H1 (cell line): Measurements from ENCODE around the gene PSMD5. TPM values are rescaled to one million over a fixed set of nuclear protein-coding genes. Genes with fewer than 3 reads are reported as not detected.

Experiments
- CTCF ChIA-PET: fragments of 300-600 bp; sonication (Branson Sonifier 250); formaldehyde crosslinking; loops from one replicate; lab custom pipeline; 2021; ENCODE audit not compliant: partially characterized antibody; lab: Charles Lee
- POLR2A ChIA-PET: fragments of 300-600 bp; sonication (Branson Sonifier 250); formaldehyde crosslinking; loops from one replicate; lab custom pipeline; 2021; ENCODE audit warnings: inconsistent platforms; ENCODE audit not compliant: partially characterized antibody; lab: Charles Lee
- DNase-seq, 2 experiments: peaks; one replicate each; pipeline versions ENCODE4 v3.0.0 to v3.0.0-alpha.2; 2010 to 2022; ENCODE audit warnings: low spot score in 2 of 2, low read depth in 1 of 2, mixed read lengths in 1 of 2
- FAIRE-seq: peaks from 2 replicates; lab custom pipeline; 2011; peaks lifted over from hg19 to GRCh38; lab: Jason Lieb, UNC
- H2AFZ ChIP-seq: 2 replicates; pipeline ENCODE4 v1.8.1; 2012; ENCODE audit warnings: low read length, inconsistent platforms
- H2AK5ac ChIP-seq: 2 replicates; pipeline ENCODE4 v1.6.1; 2013; ENCODE audit warnings: low read depth, low read length
- H2BK120ac ChIP-seq: replicated peaks from 2 replicates; pipeline ENCODE3; 2013; ENCODE audit warnings: low read depth, low read length, inconsistent platforms
- H2BK12ac ChIP-seq: 2 replicates; pipeline ENCODE4 v1.6.1; 2013; ENCODE audit warnings: low read depth, low read length
- H2BK15ac ChIP-seq: 2 replicates; pipeline ENCODE4 v1.6.1; 2013; ENCODE audit warnings: low read length
- H2BK20ac ChIP-seq: 2 replicates; pipeline ENCODE4 v1.6.1; 2013; ENCODE audit warnings: low read length
- H2BK5ac ChIP-seq: 2 replicates; pipeline ENCODE4 v1.6.1; 2013; ENCODE audit warnings: low read depth, low read length
- H3K14ac ChIP-seq: 2 replicates; pipeline ENCODE4 v1.6.1; 2013; ENCODE audit warnings: inconsistent platforms; ENCODE audit not compliant: insufficient read length
- H3K18ac ChIP-seq: 2 replicates; pipeline ENCODE4 v1.6.1; 2013; ENCODE audit warnings: low read length; ENCODE audit errors: extremely low read depth
- H3K23ac ChIP-seq: 2 replicates; pipeline ENCODE4 v1.6.1; 2013; ENCODE audit warnings: inconsistent platforms; ENCODE audit not compliant: insufficient read length
- H3K23me2 ChIP-seq: 2 replicates; pipeline ENCODE4 v1.6.1; 2013; ENCODE audit warnings: low read depth, low read length
- H3K27ac ChIP-seq: 2 replicates; pipeline ENCODE4 v1.6.1; 2011; ENCODE audit warnings: low read depth, low read length, inconsistent platforms
- H3K27me3 ChIP-seq, 4 experiments: replicated peaks in 1 of 4; 1 replicate in 1 of 4; 2 replicates in 3 of 4; pipeline versions ENCODE4 v1.6.1 to v1.8.1; 2011 to 2013; ENCODE audit warnings: low read length in 3 of 4, mild to moderate bottlenecking in 3 of 4, inconsistent platforms in 2 of 4, mixed read lengths in 2 of 4, moderate library complexity in 1 of 4; ENCODE audit not compliant: control insufficient read depth in 3 of 4, insufficient read depth in 3 of 4; ENCODE audit errors: extremely low read depth in 1 of 4
- H3K36me3 ChIP-seq, 4 experiments: 2 replicates each; pipeline versions ENCODE4 v1.6.1 to v1.8.1; 2011 to 2013; ENCODE audit warnings: mild to moderate bottlenecking in 4 of 4, low read length in 3 of 4, moderate library complexity in 2 of 4, control low read depth in 1 of 4, inconsistent platforms in 1 of 4; ENCODE audit not compliant: insufficient read depth in 4 of 4, control insufficient read depth in 2 of 4
- H3K4ac ChIP-seq: replicated peaks from 2 replicates; pipeline ENCODE3; 2013; ENCODE audit warnings: low read length, low read depth, mixed read lengths, inconsistent platforms; ENCODE audit not compliant: insufficient read length
- H3K4me1 ChIP-seq, 4 experiments: replicated peaks in 1 of 4; 1 replicate in 1 of 4; 2 replicates in 3 of 4; pipeline versions ENCODE4 v1.6.1 to v1.8.1; 2011 to 2013; ENCODE audit warnings: low read length in 3 of 4, inconsistent platforms in 2 of 4, mixed read lengths in 1 of 4; ENCODE audit not compliant: insufficient read depth in 4 of 4, control insufficient read depth in 3 of 4
- H3K4me2 ChIP-seq, 2 experiments: 2 replicates each; pipeline versions ENCODE4 v1.6.1 to v1.8.1; 2011 to 2013; ENCODE audit warnings: low read depth in 2 of 2, low read length in 2 of 2, control low read depth in 1 of 2, inconsistent platforms in 1 of 2, mild to moderate bottlenecking in 1 of 2; ENCODE audit not compliant: insufficient read depth in 1 of 2
- H3K4me3 ChIP-seq, 4 experiments: fragments of 200-600, 300-600 bp in 1 of 4; sonication (generic), shearing (Covaris generic), sonication (Bioruptor Twin) in 1 of 4; 2 replicates each; pipeline versions ENCODE4 v1.5.1 to v1.8.1; 2011 to 2016; ENCODE audit warnings: low read length in 4 of 4, low read depth in 3 of 4, control low read depth in 2 of 4, inconsistent platforms in 2 of 4, mild to moderate bottlenecking in 2 of 4, mixed read lengths in 1 of 4, moderate library complexity in 1 of 4; ENCODE audit not compliant: insufficient read depth in 2 of 4; ENCODE audit errors: extremely low read depth in 1 of 4
- H3K56ac ChIP-seq: replicated peaks from 2 replicates; pipeline ENCODE3; 2013; ENCODE audit warnings: low read depth, mild to moderate bottlenecking, mixed read lengths, low read length, inconsistent platforms; ENCODE audit not compliant: insufficient read length
- H3K79me1 ChIP-seq: 2 replicates; pipeline ENCODE4 v1.6.1; 2013; ENCODE audit warnings: low read depth, low read length, control low read depth
- H3K79me2 ChIP-seq, 2 experiments: 2 replicates each; pipeline versions ENCODE4 v1.6.1 to v1.8.1; 2012 to 2013; ENCODE audit warnings: low read length in 2 of 2, mild to moderate bottlenecking in 2 of 2, inconsistent platforms in 1 of 2; ENCODE audit not compliant: insufficient read depth in 2 of 2, control insufficient read depth in 1 of 2
- H3K9ac ChIP-seq, 4 experiments: replicated peaks in 1 of 4; 1 replicate in 1 of 4; 2 replicates in 3 of 4; pipeline versions ENCODE4 v1.6.1 to v1.8.1; 2011 to 2013; ENCODE audit warnings: low read depth in 3 of 4, low read length in 3 of 4, control low read depth in 2 of 4, mild to moderate bottlenecking in 2 of 4, moderate library complexity in 2 of 4, inconsistent platforms in 1 of 4; ENCODE audit errors: extremely low read depth in 1 of 4
- H3K9me3 ChIP-seq, 2 experiments: 2 replicates each; pipeline versions ENCODE4 v1.6.1 to v1.8.1; 2012 to 2013; ENCODE audit warnings: mild to moderate bottlenecking in 2 of 2, moderate library complexity in 2 of 2, control low read depth in 1 of 2, inconsistent platforms in 1 of 2, low read depth in 1 of 2, low read length in 1 of 2, mixed read lengths in 1 of 2; ENCODE audit not compliant: insufficient read depth in 2 of 2
- H4K20me1 ChIP-seq, 2 experiments: replicated peaks in 1 of 2; 2 replicates each; pipeline versions ENCODE3 to v1.8.1; 2011 to 2013; ENCODE audit warnings: inconsistent platforms in 2 of 2, low read length in 2 of 2, mild to moderate bottlenecking in 1 of 2; ENCODE audit not compliant: insufficient read depth in 2 of 2, control insufficient read depth in 1 of 2
- H4K5ac ChIP-seq: 2 replicates; pipeline ENCODE4 v1.6.1; 2013; ENCODE audit warnings: low read length, low read depth, mixed read lengths, inconsistent platforms; ENCODE audit not compliant: insufficient read length
- H4K8ac ChIP-seq: 2 replicates; pipeline ENCODE4 v1.8.0; 2013; ENCODE audit warnings: mild to moderate bottlenecking, moderate library complexity, low read length, inconsistent platforms; ENCODE audit not compliant: insufficient read depth; ENCODE audit errors: extremely low read depth
- H4K91ac ChIP-seq: replicated peaks from 2 replicates; pipeline ENCODE3; 2013; ENCODE audit warnings: low read length, mixed read lengths, inconsistent platforms; ENCODE audit not compliant: insufficient read length
- BACH1 ChIP-seq: IDR thresholded peaks from 2 replicates; pipeline ENCODE4 v1.6.1; 2012; ENCODE audit warnings: low read length, improper control_type of control experiment
- KDM4A ChIP-seq: IDR thresholded peaks from one replicate; pipeline ENCODE4 v1.7.1; 2012; ENCODE audit warnings: low read depth, mild to moderate bottlenecking, moderate library complexity, low read length, inconsistent platforms; ENCODE audit not compliant: severe bottlenecking
- YY1 ChIP-seq: IDR thresholded peaks from 2 replicates; pipeline ENCODE4 v1.6.1; 2011; ENCODE audit warnings: low read depth, mild to moderate bottlenecking, low read length
- WGBS, 2 experiments: shearing (Covaris generic) in 1 of 2; methylation state at CpG; one replicate each; pipeline versions ENCODE4 v1.1.6 to v1.1.7; 2013 to 2015; ENCODE audit warnings: low lambda C conversion rate in 2 of 2, mixed read lengths in 2 of 2, inconsistent platforms in 1 of 2, low coverage in 1 of 2, missing lambda C conversion rate in 1 of 2; ENCODE audit not compliant: insufficient replicate concordance in 2 of 2, insufficient coverage in 1 of 2, insufficient read length in 1 of 2; ENCODE audit errors: extremely low coverage in 1 of 2, missing lambda C conversion rate in 1 of 2; 5-methylcytosine and 5-hydroxymethylcytosine counted together
- polyA plus RNA-seq, 7 experiments: library from polyadenylated mRNA; depleted of rRNA in 3 of 7; stranded (reverse) in 5 of 7; unstranded in 2 of 7; fragments of >200 nt in 5 of 7; fragments of 200-250 nt in 2 of 7; gene quantifications; 1 replicate in 5 of 7; 2 replicates in 1 of 7; 4 replicates in 1 of 7; pipeline versions ENCODE4 v1.2.1 to v1.2.3, GENCODE V29; 2011 to 2013; ENCODE audit warnings: missing spikeins in 2 of 7, mixed read lengths in 2 of 7
- total RNA-seq: library from RNA; stranded (reverse); fragmentation: NEBNext Ultra II Directional; extraction: Animal tissue kit (Norgen Biotek cat#: 25700); gene quantifications from 2 replicates; pipeline ENCODE4 v1.2.1, GENCODE V29; 2021
- TF ChIP-seq, protein P1 (sequence below): IDR thresholded peaks from 2 replicates; pipeline ENCODE4 v1.6.1; 2011; ENCODE audit warnings: low read depth, mild to moderate bottlenecking, low read length; ENCODE audit not compliant: insufficient read depth

The PSMD5 gene
- total and polyA plus RNA-seq, 2 of the 8 experiments (the other 6 are each of a cell fraction or from before 2014, with no cell fraction given) = 19.2 to 30.5 TPM

DNA sequence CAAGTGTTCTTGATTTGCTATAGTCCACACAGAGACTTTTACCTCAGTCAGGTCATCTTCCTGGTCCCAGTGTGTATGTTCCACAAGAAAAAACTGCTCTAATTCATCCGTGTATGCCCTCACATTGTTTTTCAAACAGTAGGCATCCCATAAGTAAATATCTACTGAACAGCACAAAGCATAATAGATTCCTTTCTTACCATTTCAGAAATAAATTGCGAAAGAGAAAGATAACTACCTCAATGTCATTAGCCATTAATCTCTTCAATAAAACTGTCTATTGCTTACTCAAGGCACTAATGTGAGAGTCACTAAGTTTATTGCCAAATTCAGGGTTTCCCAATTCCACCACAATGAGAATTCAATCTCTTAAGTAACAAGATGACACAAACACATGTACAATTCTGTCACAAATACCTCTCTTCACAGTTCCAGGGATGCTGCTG, 59.1 kb downstream of the PSMD5 start:
- Histone ChIP-seq H3K4ac (no peak overlapping the region), H3K23ac (no peak overlapping the region), H3K36me3 (peaks cover 6 to 32% (median 14%) of the 10 kb centered on the region in 4 experiments; a peak in 7 of 8 replicates), H3K18ac (no peak overlapping the region), H2BK5ac (no peak overlapping the region), H3K27ac (no peak overlapping the region), H3K9ac (no peak overlapping the region), H2BK120ac (no peak overlapping the region), H3K56ac (no peak overlapping the region), H3K4me3 (no peak overlapping the region), H2BK12ac (no peak overlapping the region), H2BK20ac (no peak overlapping the region), H2BK15ac (no peak overlapping the region), H3K4me1 (no peaks in the 10 kb centered on the region), H2AFZ (no peak overlapping the region), H3K27me3 (no peaks in the 10 kb centered on the region), H3K14ac (no peak overlapping the region), H4K8ac (no peak overlapping the region), H4K5ac (no peak overlapping the region), H3K23me2 (no peaks in the 10 kb centered on the region), H4K20me1 (peaks cover 0 to 7% of the 10 kb centered on the region in 2 experiments), H4K91ac (no peak overlapping the region), H3K79me1 (peaks cover 9% of the 10 kb centered on the region), H3K79me2 (peaks cover 0 to 48% of the 10 kb centered on the region in 2 experiments; a peak in 2 of 4 replicates), H3K4me2 (no peak overlapping the region), H2AK5ac (no peak overlapping the region), H3K9me3 (no peaks in the 10 kb centered on the region)
- WGBS, 2 experiments = 85% methylated on average over 2 of the region's 2 CpGs; no CpG with 5 or more reads in 1 of the 2 experiments
- CTCF ChIA-PET = no interaction called here
- FAIRE-seq (no peak), DNase-seq (no peak)
- POLR2A ChIA-PET = interaction anchor here (1.3 to 1.7 kb wide), 2 partner anchors 9 to 10 kb away, joined by 4 to 5 read pairs; partner anchors contain the start of gene FBXW2
- TF ChIP-seq YY1 (no peak), KDM4A (no peak), BACH1 (no peak)
- TF ChIP-seq, protein P1, sequence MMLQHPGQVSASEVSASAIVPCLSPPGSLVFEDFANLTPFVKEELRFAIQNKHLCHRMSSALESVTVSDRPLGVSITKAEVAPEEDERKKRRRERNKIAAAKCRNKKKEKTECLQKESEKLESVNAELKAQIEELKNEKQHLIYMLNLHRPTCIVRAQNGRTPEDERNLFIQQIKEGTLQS = no peak
